HepG2 (cell line): ENCODE results near the gene CST3. TPM values are rescaled to one million over a fixed set of nuclear protein-coding genes. Genes with fewer than 3 reads are reported as not detected.
A peak's percentile ranks its signal among the peaks of the same experiment; 100 is the strongest.

Source experiments
- PHB2 ChIP-seq: fragments of 450-650 bp; IDR thresholded peaks from 2 replicates; pipeline ENCODE4 v1.6.1; 2018; ENCODE audit not compliant: partially characterized antibody
- POLR2AphosphoS5 ChIP-seq: IDR thresholded peaks from 2 replicates; pipeline ENCODE4 v1.6.1; 2012; ENCODE audit warnings: low read depth, low read length
- REPIN1 ChIP-seq: sonication (generic); formaldehyde crosslinking; IDR thresholded peaks from 2 replicates; pipeline ENCODE4 v1.8.0; 2022; ENCODE audit warnings: missing genetic modification reagents, low read depth, mild to moderate bottlenecking, borderline replicate concordance
- XRCC5 ChIP-seq: fragments of 200-400 bp; formaldehyde crosslinking; optimal IDR thresholded peaks from 2 replicates; pipeline ENCODE3; 2017; ENCODE audit warnings: mild to moderate bottlenecking, low read length
- ZNF205 ChIP-seq: IDR thresholded peaks from 2 replicates; pipeline ENCODE4 v1.6.1; 2018; ENCODE audit warnings: missing biosample characterization, missing genetic modification reagents
- ZNF460 ChIP-seq: sonication (generic); formaldehyde crosslinking; IDR thresholded peaks from 2 replicates; pipeline ENCODE4 v1.5.1; 2020; ENCODE audit warnings: missing genetic modification reagents, mild to moderate bottlenecking, borderline replicate concordance
- ZNF564 ChIP-seq: sonication (generic); formaldehyde crosslinking; IDR thresholded peaks from 2 replicates; pipeline ENCODE4 v1.8.1; 2023; ENCODE audit warnings: mild to moderate bottlenecking, missing genetic modification reagents
- ZSCAN20 ChIP-seq: sonication (generic); formaldehyde crosslinking; IDR thresholded peaks from 2 replicates; pipeline ENCODE4 v1.4.0; 2020; ENCODE audit warnings: missing genetic modification reagents, mild to moderate bottlenecking, borderline replicate concordance
- ZZZ3 ChIP-seq: sonication (generic); formaldehyde crosslinking; IDR thresholded peaks from 2 replicates; pipeline ENCODE4 v1.4.0; 2020; ENCODE audit warnings: missing genetic modification reagents, mild to moderate bottlenecking, borderline replicate concordance
- polyA plus RNA-seq, 8 experiments: library from polyadenylated mRNA; depleted of rRNA in 3 of 8; stranded (reverse) in 7 of 8; unstranded in 1 of 8; fragments of >200 nt; fragmentation: Illumina TruSeq in 4 of 8; extraction: Trizol in 4 of 8; gene quantifications; 2 replicates each; pipeline versions ENCODE4 v1.2.1 to v1.2.3, GENCODE V29; 2011 to 2016; ENCODE audit warnings: low read depth in 4 of 8, missing spikeins in 1 of 8, mixed read lengths in 1 of 8; ENCODE audit not compliant: insufficient read depth in 1 of 8
- total RNA-seq, 5 experiments: library from RNA; depleted of rRNA; stranded (reverse); fragments of >200 nt; fragmentation: Illumina TruSeq; extraction: Trizol; gene quantifications; 2 replicates each; pipeline ENCODE4 v1.2.3, GENCODE V29; 2016; ENCODE audit warnings: low read depth in 1 of 5
- TF ChIP-seq, protein P1 (sequence below): sonication (generic); formaldehyde crosslinking; IDR thresholded peaks from 2 replicates; pipeline ENCODE4 v1.4.0; 2020; ENCODE audit warnings: missing genetic modification reagents, borderline replicate concordance
- TF ChIP-seq, protein P2 (sequence below): sonication (generic); formaldehyde crosslinking; IDR thresholded peaks from 2 replicates; pipeline ENCODE4 v1.4.0; 2020; ENCODE audit warnings: mild to moderate bottlenecking, missing genetic modification reagents
- TF ChIP-seq, protein P3 (sequence below): sonication (generic); formaldehyde crosslinking; IDR thresholded peaks from 2 replicates; pipeline ENCODE4 v1.4.0; 2020; ENCODE audit warnings: mild to moderate bottlenecking, missing genetic modification reagents, borderline replicate concordance
- TF ChIP-seq, protein P4 (sequence below), 2 experiments: sonication (generic) in 1 of 2; formaldehyde crosslinking in 1 of 2; IDR thresholded peaks; 2 replicates each; pipeline versions ENCODE4 v1.6.1 to v1.9.0; 2014 to 2022; ENCODE audit warnings: antibody characterized with exemption in 1 of 2, borderline replicate concordance in 1 of 2, inconsistent platforms in 1 of 2, low read depth in 1 of 2, missing genetic modification reagents in 1 of 2
- TF ChIP-seq, protein P5 (sequence below): sonication (generic); formaldehyde crosslinking; IDR thresholded peaks from 2 replicates; pipeline ENCODE4 v1.5.1; 2020; ENCODE audit warnings: missing genetic modification reagents, mild to moderate bottlenecking, borderline replicate concordance

The CST3 gene
- total and polyA plus RNA-seq, 2 of the 13 experiments (the other 11 are each of a cell fraction or from before 2014, with no cell fraction given): 690 to 1,005 TPM

DNA sequence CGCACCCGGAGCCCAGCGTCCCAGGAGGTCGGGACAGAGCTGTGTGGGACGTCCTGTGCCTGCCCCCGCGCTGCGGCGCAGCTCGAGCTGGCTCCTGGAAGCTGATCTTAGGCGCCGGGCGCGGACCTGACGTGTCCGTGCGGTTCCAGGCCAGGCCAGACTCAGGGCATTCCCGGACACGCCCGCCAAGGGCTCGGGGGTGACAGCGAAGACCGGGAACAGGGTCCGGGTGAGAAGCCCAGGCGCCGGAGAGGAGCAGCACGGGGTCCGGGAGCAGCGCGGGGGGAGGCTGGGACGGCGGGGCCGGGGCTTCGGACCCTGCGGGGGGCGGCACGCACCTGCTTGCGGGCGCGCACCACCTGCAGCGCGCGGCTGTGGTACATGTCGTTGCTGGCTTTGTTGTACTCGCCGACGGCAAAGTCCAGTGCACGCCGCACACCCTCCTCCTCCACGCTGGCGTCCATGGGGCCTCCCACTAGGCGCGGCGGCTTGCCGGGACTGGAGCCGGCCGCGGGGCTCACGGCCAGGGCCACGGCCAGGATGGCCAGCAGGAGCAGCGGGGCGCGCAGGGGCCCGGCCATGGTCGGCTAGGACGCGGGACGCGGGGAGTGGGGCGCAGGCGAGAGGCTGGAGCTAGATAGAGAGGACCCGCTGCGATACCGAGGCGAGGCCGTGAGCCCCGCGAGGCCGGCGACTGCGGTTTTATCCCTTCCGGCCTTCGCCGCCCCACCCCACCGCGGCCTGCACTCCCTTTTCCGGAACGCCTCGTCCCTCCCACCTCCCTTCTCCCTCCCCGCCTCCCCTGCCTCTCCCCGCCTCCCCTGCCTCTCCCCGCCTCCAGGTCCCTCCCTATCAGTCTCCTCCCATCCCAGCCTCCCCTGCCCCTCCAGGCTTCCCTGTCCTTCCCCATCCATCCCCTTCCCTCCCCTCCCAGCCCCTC, at the start of gene CST3 (continued):
- TF ChIP-seq, protein P1, sequence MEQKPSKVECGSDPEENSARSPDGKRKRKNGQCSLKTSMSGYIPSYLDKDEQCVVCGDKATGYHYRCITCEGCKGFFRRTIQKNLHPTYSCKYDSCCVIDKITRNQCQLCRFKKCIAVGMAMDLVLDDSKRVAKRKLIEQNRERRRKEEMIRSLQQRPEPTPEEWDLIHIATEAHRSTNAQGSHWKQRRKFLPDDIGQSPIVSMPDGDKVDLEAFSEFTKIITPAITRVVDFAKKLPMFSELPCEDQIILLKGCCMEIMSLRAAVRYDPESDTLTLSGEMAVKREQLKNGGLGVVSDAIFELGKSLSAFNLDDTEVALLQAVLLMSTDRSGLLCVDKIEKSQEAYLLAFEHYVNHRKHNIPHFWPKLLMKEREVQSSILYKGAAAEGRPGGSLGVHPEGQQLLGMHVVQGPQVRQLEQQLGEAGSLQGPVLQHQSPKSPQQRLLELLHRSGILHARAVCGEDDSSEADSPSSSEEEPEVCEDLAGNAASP: peak; percentile 30; the same call in 1 of the 2 replicates
- TF ChIP-seq ZNF205 (CRISPR knock-in tag) (peak; percentile 56; the same call in 1 of the 2 replicates), REPIN1 (peak; percentile 97), ZNF564 (CRISPR knock-in tag) (peak; percentile 90), ZSCAN20 (CRISPR knock-in tag) (no peak; the same call in none of the 2 replicates), ZNF460 (no peak), PHB2 (no peak), ZZZ3 (CRISPR knock-in tag) (no peak), POLR2AphosphoS5 (peak; percentile 98), XRCC5 (peak; percentile 51)
- TF ChIP-seq, protein P2, sequence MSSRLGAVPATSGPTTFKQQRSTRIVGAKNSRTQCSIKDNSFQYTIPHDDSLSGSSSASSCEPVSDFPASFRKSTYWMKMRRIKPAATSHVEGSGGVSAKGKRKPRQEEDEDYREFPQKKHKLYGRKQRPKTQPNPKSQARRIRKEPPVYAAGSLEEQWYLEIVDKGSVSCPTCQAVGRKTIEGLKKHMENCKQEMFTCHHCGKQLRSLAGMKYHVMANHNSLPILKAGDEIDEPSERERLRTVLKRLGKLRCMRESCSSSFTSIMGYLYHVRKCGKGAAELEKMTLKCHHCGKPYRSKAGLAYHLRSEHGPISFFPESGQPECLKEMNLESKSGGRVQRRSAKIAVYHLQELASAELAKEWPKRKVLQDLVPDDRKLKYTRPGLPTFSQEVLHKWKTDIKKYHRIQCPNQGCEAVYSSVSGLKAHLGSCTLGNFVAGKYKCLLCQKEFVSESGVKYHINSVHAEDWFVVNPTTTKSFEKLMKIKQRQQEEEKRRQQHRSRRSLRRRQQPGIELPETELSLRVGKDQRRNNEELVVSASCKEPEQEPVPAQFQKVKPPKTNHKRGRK (CRISPR knock-in tag): peak; percentile 61; the same call in 1 of the 2 replicates
- TF ChIP-seq, protein P3, sequence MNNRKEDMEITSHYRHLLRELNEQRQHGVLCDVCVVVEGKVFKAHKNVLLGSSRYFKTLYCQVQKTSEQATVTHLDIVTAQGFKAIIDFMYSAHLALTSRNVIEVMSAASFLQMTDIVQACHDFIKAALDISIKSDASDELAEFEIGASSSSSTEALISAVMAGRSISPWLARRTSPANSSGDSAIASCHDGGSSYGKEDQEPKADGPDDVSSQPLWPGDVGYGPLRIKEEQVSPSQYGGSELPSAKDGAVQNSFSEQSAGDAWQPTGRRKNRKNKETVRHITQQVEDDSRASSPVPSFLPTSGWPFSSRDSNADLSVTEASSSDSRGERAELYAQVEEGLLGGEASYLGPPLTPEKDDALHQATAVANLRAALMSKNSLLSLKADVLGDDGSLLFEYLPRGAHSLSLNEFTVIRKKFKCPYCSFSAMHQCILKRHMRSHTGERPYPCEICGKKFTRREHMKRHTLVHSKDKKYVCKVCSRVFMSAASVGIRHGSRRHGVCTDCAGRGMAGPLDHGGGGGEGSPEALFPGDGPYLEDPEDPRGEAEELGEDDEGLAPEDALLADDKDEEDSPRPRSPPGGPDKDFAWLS: no peak; the same call in 1 of the 2 replicates
- TF ChIP-seq, protein P4, sequence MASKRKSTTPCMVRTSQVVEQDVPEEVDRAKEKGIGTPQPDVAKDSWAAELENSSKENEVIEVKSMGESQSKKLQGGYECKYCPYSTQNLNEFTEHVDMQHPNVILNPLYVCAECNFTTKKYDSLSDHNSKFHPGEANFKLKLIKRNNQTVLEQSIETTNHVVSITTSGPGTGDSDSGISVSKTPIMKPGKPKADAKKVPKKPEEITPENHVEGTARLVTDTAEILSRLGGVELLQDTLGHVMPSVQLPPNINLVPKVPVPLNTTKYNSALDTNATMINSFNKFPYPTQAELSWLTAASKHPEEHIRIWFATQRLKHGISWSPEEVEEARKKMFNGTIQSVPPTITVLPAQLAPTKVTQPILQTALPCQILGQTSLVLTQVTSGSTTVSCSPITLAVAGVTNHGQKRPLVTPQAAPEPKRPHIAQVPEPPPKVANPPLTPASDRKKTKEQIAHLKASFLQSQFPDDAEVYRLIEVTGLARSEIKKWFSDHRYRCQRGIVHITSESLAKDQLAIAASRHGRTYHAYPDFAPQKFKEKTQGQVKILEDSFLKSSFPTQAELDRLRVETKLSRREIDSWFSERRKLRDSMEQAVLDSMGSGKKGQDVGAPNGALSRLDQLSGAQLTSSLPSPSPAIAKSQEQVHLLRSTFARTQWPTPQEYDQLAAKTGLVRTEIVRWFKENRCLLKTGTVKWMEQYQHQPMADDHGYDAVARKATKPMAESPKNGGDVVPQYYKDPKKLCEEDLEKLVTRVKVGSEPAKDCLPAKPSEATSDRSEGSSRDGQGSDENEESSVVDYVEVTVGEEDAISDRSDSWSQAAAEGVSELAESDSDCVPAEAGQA (IDR thresholded peaks at IDR 0.05; ENCODE audit: low read depth): peak; percentile 52; the same call in 1 of the 2 replicates
- TF ChIP-seq, protein P4 (CRISPR knock-in tag; IDR thresholded peaks at IDR 0.05; ENCODE audit: borderline replicate concordance): peak; percentile 95; the same call in 1 of the 2 replicates
- TF ChIP-seq, protein P5, sequence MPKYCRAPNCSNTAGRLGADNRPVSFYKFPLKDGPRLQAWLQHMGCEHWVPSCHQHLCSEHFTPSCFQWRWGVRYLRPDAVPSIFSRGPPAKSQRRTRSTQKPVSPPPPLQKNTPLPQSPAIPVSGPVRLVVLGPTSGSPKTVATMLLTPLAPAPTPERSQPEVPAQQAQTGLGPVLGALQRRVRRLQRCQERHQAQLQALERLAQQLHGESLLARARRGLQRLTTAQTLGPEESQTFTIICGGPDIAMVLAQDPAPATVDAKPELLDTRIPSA: peak; percentile 97; the same call in 1 of the 2 replicates
